Measurements from ENCODE around the gene MAGI1. TPM values are rescaled to one million over a fixed set of nuclear protein-coding genes. Genes with fewer than 3 reads are reported as not detected.
"Not testable (repeated sequence)": the region's sequence is repeated elsewhere in the genome, so short reads cannot be mapped to it uniquely, and the experiment has no call there.

MAGI1 gene
- total RNA-seq, 2 donors from 2014 or later: 37.5 to 51.6 TPM

GRCh38 chr3:66031102-66031698 lies 7.5 kb downstream of the MAGI1 start:
- WGBS: 76% methylated on average over 6 of the region's 6 CpGs
- Histone ChIP-seq H3K36me3 (no peaks in the 10 kb centered on the region), H3K4me3 (no peak overlapping the region), H3K27ac (no peak overlapping the region), H3K9me3 (no peaks in the 10 kb centered on the region), H3K4me1 (replicated peaks) (no peaks in the 10 kb centered on the region), H3K27me3 (replicated peaks; ENCODE audit: insufficient read depth) (no peaks in the 10 kb centered on the region)
- TF ChIP-seq POLR2AphosphoS5 (IDR thresholded peaks at IDR 0.05) (no peak), CTCF (IDR thresholded peaks at IDR 0.05) (no peak), POLR2A (IDR thresholded peaks at IDR 0.05) (no peak)
- intact Hi-C loops (cut with DNase I): loop anchor here (10.0 kb wide), 2 partner anchors 124 to 246 kb away; no protein-coding TSS in a partner anchor
- no peak for DNase-seq (ENCODE audit: low spot score)

GRCh38 chr3:66029443-66029842 lies 9.3 kb downstream of the MAGI1 start:
- Histone ChIP-seq H3K27me3 (replicated peaks; ENCODE audit: insufficient read depth) (no peaks in the 10 kb centered on the region), H3K4me3 (no peak overlapping the region), H3K9me3 (no peaks in the 10 kb centered on the region), H3K36me3 (no peaks in the 10 kb centered on the region), H3K4me1 (replicated peaks) (no peaks in the 10 kb centered on the region), H3K27ac (no peak overlapping the region)
- TF ChIP-seq CTCF (IDR thresholded peaks at IDR 0.05): no peak
- TF ChIP-seq POLR2A (IDR thresholded peaks at IDR 0.05): no peak
- no peak for TF ChIP-seq POLR2AphosphoS5 (IDR thresholded peaks at IDR 0.05)
- intact Hi-C loops (cut with DNase I): no loop called here
- no peak for DNase-seq (ENCODE audit: low spot score)

GRCh38 chr3:66029014-66029413 lies 9.7 kb downstream of the MAGI1 start:
- H3K27me3 ChIP-seq (replicated peaks; ENCODE audit: insufficient read depth): no peaks in the 10 kb centered on the region
- no peaks in the 10 kb centered on the region for H3K4me1 ChIP-seq (replicated peaks)
- DNase-seq (ENCODE audit: low spot score): no peak
- WGBS: 66% methylated on average over 5 of the region's 5 CpGs
- intact Hi-C loops (cut with DNase I): no loop called here
- H3K9me3 ChIP-seq: no peaks in the 10 kb centered on the region
- TF ChIP-seq CTCF (IDR thresholded peaks at IDR 0.05) (no peak), POLR2AphosphoS5 (IDR thresholded peaks at IDR 0.05) (no peak), POLR2A (IDR thresholded peaks at IDR 0.05) (no peak)
- no peak overlapping the region for H3K27ac ChIP-seq
- H3K36me3 ChIP-seq: no peaks in the 10 kb centered on the region
- H3K4me3 ChIP-seq: no peak overlapping the region

GRCh38 chr3:66028457-66028856 lies 10.3 kb downstream of the MAGI1 start:
- Histone ChIP-seq H3K4me1 (replicated peaks) (no peaks in the 10 kb centered on the region), H3K27ac (no peak overlapping the region), H3K36me3 (no peaks in the 10 kb centered on the region), H3K9me3 (no peaks in the 10 kb centered on the region), H3K4me3 (no peak overlapping the region), H3K27me3 (replicated peaks; ENCODE audit: insufficient read depth) (no peaks in the 10 kb centered on the region)
- no peak for DNase-seq (ENCODE audit: low spot score)
- intact Hi-C loops (cut with DNase I): no loop called here
- TF ChIP-seq CTCF (IDR thresholded peaks at IDR 0.05) (no peak), POLR2A (IDR thresholded peaks at IDR 0.05) (no peak), POLR2AphosphoS5 (IDR thresholded peaks at IDR 0.05) (no peak)
- 60% methylated on average over 12 of the region's 12 CpGs for WGBS

- H3K9me3 ChIP-seq; H3K4me1 ChIP-seq (replicated peaks); intact Hi-C loops (cut with DNase I); DNase-seq (ENCODE audit: low spot score); H3K36me3 ChIP-seq; H3K4me3 ChIP-seq; H3K27ac ChIP-seq; H3K27me3 ChIP-seq (replicated peaks; ENCODE audit: insufficient read depth): not testable (repeated sequence)
- 98% methylated on average over 8 of the region's 8 CpGs for WGBS
These were observed 11.6 kb downstream of the MAGI1 start for GRCh38 chr3:66027099-66027498.

Data from prostate gland (tissue), 2 donors.